HCT116 (cell line): Measurements from ENCODE around the gene PPM1E. TPM values are rescaled to one million over a fixed set of nuclear protein-coding genes. Genes with fewer than 3 reads are reported as not detected.

Experiments used
- ATAC-seq: fragments of 200-7000 bp; cut with Tn5 transposase; 2 replicates; pipeline ENCODE4 v1.9.1; 2020; ENCODE audit warnings: mild to moderate bottlenecking, moderate library complexity
- BruUV-seq: library from RNA; stranded (reverse); fragments of 400-500 nt; replicated peaks from 2 replicates; lab custom pipeline; 2021; lab: Mats Ljungman, UMichigan
- CTCF ChIA-PET: fragments of 300-600 bp; sonication (Branson Sonifier 250); formaldehyde crosslinking; loops from one replicate; lab custom pipeline; 2021; ENCODE audit warnings: antibody characterized with exemption; lab: Charles Lee
- POLR2A ChIA-PET: fragments of 300-600, 350-600 bp; sonication (Branson Sonifier 250); formaldehyde crosslinking; loops from one replicate; lab custom pipeline; 2021; ENCODE audit warnings: antibody characterized with exemption; lab: Charles Lee
- RAD21 ChIA-PET, 2 experiments: fragments of 300-600 bp; sonication (Branson Sonifier 250); formaldehyde crosslinking; loops; one replicate each; lab custom pipeline; 2023; ENCODE audit warnings: low total read pairs in 2 of 2; ENCODE audit not compliant: uncharacterized antibody in 2 of 2, unreplicated experiment in 2 of 2, low non-redundant PET in 1 of 2; lab: Charles Lee
- DNase-seq: peaks from one replicate; pipeline ENCODE4 v3.0.0-alpha.2; 2010; ENCODE audit warnings: low read depth, low spot score
- H2AFZ ChIP-seq: fragments of 200-600 bp; shearing (Covaris generic), sonication (generic); 2 replicates; pipeline ENCODE4 v1.6.1; 2017; ENCODE audit warnings: low read depth, mixed run types, mixed read lengths, antibody characterized with exemption, low read length; ENCODE audit not compliant: poor library complexity, severe bottlenecking
- H3K27ac ChIP-seq: 2 replicates; pipeline ENCODE4 v1.5.1; 2012; ENCODE audit warnings: low read depth, low read length
- H3K27me3 ChIP-seq: fragments of 200-600 bp; sonication (generic); 2 replicates; pipeline ENCODE4 v1.6.1; 2016; ENCODE audit warnings: mixed run types, low read length, mixed read lengths; ENCODE audit not compliant: insufficient read depth
- H3K36me3 ChIP-seq, 2 experiments: fragments of 200-500 bp in 1 of 2; fragments of 200-600 bp in 1 of 2; sonication (Bioruptor generic) in 1 of 2; sonication (generic) in 1 of 2; 2 replicates each; pipeline versions ENCODE4 v1.5.1 to v1.6.1; 2014 to 2016; ENCODE audit warnings: low read length in 2 of 2, inconsistent platforms in 1 of 2, mixed read lengths in 1 of 2, mixed run types in 1 of 2; ENCODE audit not compliant: insufficient read depth in 2 of 2, control insufficient read depth in 1 of 2
- H3K4me1 ChIP-seq, 2 experiments: fragments of 200-600 bp in 1 of 2; sonication (generic) in 1 of 2; 2 replicates each; pipeline versions ENCODE4 v1.5.1 to v1.6.1; 2012 to 2017; ENCODE audit warnings: low read length in 2 of 2, inconsistent platforms in 1 of 2, mild to moderate bottlenecking in 1 of 2, mixed read lengths in 1 of 2, mixed run types in 1 of 2, moderate library complexity in 1 of 2; ENCODE audit not compliant: insufficient read depth in 2 of 2, control insufficient read depth in 1 of 2
- H3K4me2 ChIP-seq: fragments of 200-600 bp; sonication (generic); 2 replicates; pipeline ENCODE4 v1.6.1; 2017; ENCODE audit warnings: mixed run types, low read length, mixed read lengths
- H3K4me3 ChIP-seq, 2 experiments: fragments of 200-600 bp in 1 of 2; sonication (generic) in 1 of 2; replicated peaks in 1 of 2; 2 replicates each; pipeline ENCODE4 v1.5.1; 2011 to 2016; ENCODE audit warnings: low read length in 2 of 2, control low read depth in 1 of 2, low read depth in 1 of 2, mild to moderate bottlenecking in 1 of 2, mixed read lengths in 1 of 2, mixed run types in 1 of 2
- H3K79me2 ChIP-seq: fragments of 200-600 bp; sonication (generic); 2 replicates; pipeline ENCODE4 v1.6.1; 2017; ENCODE audit warnings: mild to moderate bottlenecking, mixed run types, low read length, moderate library complexity, mixed read lengths; ENCODE audit not compliant: insufficient read depth
- H3K9ac ChIP-seq: fragments of 200-600 bp; sonication (generic); 2 replicates; pipeline ENCODE4 v1.6.1; 2016; ENCODE audit warnings: low read length, mixed read lengths
- H3K9me2 ChIP-seq: fragments of 200-600 bp; sonication (generic), shearing (Covaris generic); 2 replicates; pipeline ENCODE4 v1.6.1; 2017; ENCODE audit warnings: mixed run types, mild to moderate bottlenecking, moderate library complexity; ENCODE audit not compliant: insufficient read depth
- H3K9me3 ChIP-seq, 2 experiments: fragments of 200-500 bp in 1 of 2; fragments of 200-600 bp in 1 of 2; sonication (Bioruptor generic) in 1 of 2; sonication (generic) in 1 of 2; 2 replicates each; pipeline ENCODE4 v1.6.1; 2014 to 2017; ENCODE audit warnings: low read length in 2 of 2, mixed read lengths in 2 of 2, inconsistent platforms in 1 of 2, low read depth in 1 of 2, mild to moderate bottlenecking in 1 of 2, mixed run types in 1 of 2, moderate library complexity in 1 of 2; ENCODE audit not compliant: control insufficient read depth in 1 of 2, insufficient read depth in 1 of 2
- H4K20me1 ChIP-seq: fragments of 200-600 bp; sonication (generic), shearing (Covaris generic); 2 replicates; pipeline ENCODE4 v1.6.1; 2017; ENCODE audit warnings: mixed run types, mild to moderate bottlenecking, moderate library complexity; ENCODE audit not compliant: insufficient read depth
- ELF1 ChIP-seq: IDR thresholded peaks from 2 replicates; pipeline ENCODE4 v1.6.1; 2012; ENCODE audit warnings: low read depth, borderline replicate concordance
- EZH2 ChIP-seq: fragments of 200-600 bp; sonication (generic); IDR thresholded peaks from 2 replicates; pipeline ENCODE4 v1.6.1; 2017; ENCODE audit warnings: antibody characterized with exemption, mixed run types
- FOSL1 ChIP-seq: IDR thresholded peaks from 2 replicates; pipeline ENCODE4 v1.6.1; 2012; ENCODE audit warnings: low read depth
- JUND ChIP-seq: IDR thresholded peaks from 2 replicates; pipeline ENCODE4 v1.6.1; 2012
- POLR2AphosphoS5 ChIP-seq: IDR thresholded peaks from 2 replicates; pipeline ENCODE4 v1.6.1; 2011; ENCODE audit warnings: mild to moderate bottlenecking, low read depth, low read length, moderate library complexity
- REST ChIP-seq: IDR thresholded peaks from 2 replicates; pipeline ENCODE4 v1.6.1; 2012; ENCODE audit warnings: low read depth
- YY1 ChIP-seq: IDR thresholded peaks from 2 replicates; pipeline ENCODE4 v1.6.1; 2011; ENCODE audit warnings: low read length, low read depth, moderate library complexity, mild to moderate bottlenecking; ENCODE audit not compliant: insufficient replicate concordance; ENCODE audit errors: extremely low read depth
- intact Hi-C: fragments of 100-400 bp; cut with micrococcal nuclease; formaldehyde crosslinking; loops from 2 replicates; pipeline ENCODE4 v1.10.0; 2022
- total RNA-seq: library from RNA; stranded (reverse); gene quantifications from one replicate; pipeline ENCODE4 v1.2.1, GENCODE V29; 2021; ENCODE audit not compliant: unreplicated experiment
- TF ChIP-seq, protein P1 (sequence below), 3 experiments: fragments of 200-600 bp in 1 of 3; sonication (generic) in 1 of 3; IDR thresholded peaks in 2 of 3; conservative IDR thresholded peaks in 1 of 3; 2 replicates each; pipeline ENCODE4 v1.5.1; 2012 to 2017; ENCODE audit warnings: low read depth in 2 of 3, low read length in 2 of 3, antibody characterized with exemption in 1 of 3, borderline replicate concordance in 1 of 3, control low read depth in 1 of 3, mild to moderate bottlenecking in 1 of 3, mixed read lengths in 1 of 3, mixed run types in 1 of 3, moderate library complexity in 1 of 3; ENCODE audit not compliant: insufficient read depth in 1 of 3
- TF ChIP-seq, protein P2 (sequence below): IDR thresholded peaks from 2 replicates; pipeline ENCODE4 v1.6.1; 2012

Gene PPM1E
- total RNA-seq, 1 experiment from 2014 or later, result 0.02 TPM

DNA sequence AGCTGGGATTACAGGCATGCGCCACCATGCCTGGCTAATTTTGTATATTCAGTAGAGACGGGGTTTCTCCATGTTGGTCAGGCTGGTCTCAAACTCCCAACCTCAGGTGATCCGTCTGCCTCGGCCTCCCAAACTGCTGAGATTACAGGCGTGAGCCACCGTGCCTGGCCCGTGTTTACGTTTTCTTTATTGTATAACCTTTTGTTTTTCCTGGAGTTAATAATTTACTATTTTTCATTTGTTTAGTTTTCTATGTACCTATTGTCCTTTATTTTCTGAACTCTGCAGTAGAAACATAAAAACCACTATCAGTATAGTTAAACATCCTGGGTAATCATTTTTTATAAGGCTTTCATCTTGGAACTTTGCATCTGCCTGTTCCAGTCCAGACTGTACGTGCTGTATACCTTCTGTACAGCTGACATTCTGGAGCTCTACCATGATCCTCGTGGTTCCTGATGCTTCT lies 73.6 kb downstream of the PPM1E start:
- ChIA-PET POLR2A (no interaction called here), CTCF (no interaction called here), RAD21 (no interaction called here)
- no peaks in the 10 kb centered on the region for H3K79me2 ChIP-seq
- no peak overlapping the region for H3K9ac ChIP-seq
- H3K27ac ChIP-seq, result no peak overlapping the region
- no peaks in the 10 kb centered on the region for H3K36me3 ChIP-seq
- H3K9me2 ChIP-seq, result no peaks in the 10 kb centered on the region
- H3K4me1 ChIP-seq, result no peaks in the 10 kb centered on the region
- H3K27me3 ChIP-seq, result no peaks in the 10 kb centered on the region
- H2AFZ ChIP-seq, result no peak overlapping the region
- no peak overlapping the region for H3K4me3 ChIP-seq
- BruUV-seq, result no TSS peak
- DNase-seq (no peak), ATAC-seq (no peak)
- intact Hi-C loops, result no loop called here
- H3K4me2 ChIP-seq, result no peak overlapping the region
- TF ChIP-seq EZH2, result no peak
- no peaks in the 10 kb centered on the region for H4K20me1 ChIP-seq
- H3K9me3 ChIP-seq, result no peaks in the 10 kb centered on the region

GRCh38 chr17:58831780-58832179 lies 76.1 kb downstream of the PPM1E start:
- H3K4me2 ChIP-seq, result no peak overlapping the region
- no peak overlapping the region for H3K9ac ChIP-seq
- TF ChIP-seq REST (no peak), JUND (no peak), POLR2AphosphoS5 (no peak), ELF1 (no peak), FOSL1 (no peak), YY1 (no peak)
- TF ChIP-seq, protein P1, sequence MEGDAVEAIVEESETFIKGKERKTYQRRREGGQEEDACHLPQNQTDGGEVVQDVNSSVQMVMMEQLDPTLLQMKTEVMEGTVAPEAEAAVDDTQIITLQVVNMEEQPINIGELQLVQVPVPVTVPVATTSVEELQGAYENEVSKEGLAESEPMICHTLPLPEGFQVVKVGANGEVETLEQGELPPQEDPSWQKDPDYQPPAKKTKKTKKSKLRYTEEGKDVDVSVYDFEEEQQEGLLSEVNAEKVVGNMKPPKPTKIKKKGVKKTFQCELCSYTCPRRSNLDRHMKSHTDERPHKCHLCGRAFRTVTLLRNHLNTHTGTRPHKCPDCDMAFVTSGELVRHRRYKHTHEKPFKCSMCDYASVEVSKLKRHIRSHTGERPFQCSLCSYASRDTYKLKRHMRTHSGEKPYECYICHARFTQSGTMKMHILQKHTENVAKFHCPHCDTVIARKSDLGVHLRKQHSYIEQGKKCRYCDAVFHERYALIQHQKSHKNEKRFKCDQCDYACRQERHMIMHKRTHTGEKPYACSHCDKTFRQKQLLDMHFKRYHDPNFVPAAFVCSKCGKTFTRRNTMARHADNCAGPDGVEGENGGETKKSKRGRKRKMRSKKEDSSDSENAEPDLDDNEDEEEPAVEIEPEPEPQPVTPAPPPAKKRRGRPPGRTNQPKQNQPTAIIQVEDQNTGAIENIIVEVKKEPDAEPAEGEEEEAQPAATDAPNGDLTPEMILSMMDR (IDR thresholded peaks at IDR 0.05 in 2 of 3, conservative IDR thresholded peaks at IDR 0.05 in 1 of 3; ENCODE audit: borderline replicate concordance in 1 of 3, insufficient read depth in 1 of 3, low read depth in 2 of 3, low read length in 2 of 3), result no peak
- TF ChIP-seq, protein P2, sequence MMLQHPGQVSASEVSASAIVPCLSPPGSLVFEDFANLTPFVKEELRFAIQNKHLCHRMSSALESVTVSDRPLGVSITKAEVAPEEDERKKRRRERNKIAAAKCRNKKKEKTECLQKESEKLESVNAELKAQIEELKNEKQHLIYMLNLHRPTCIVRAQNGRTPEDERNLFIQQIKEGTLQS, result no peak
- no peak overlapping the region for H3K4me3 ChIP-seq
- no peaks in the 10 kb centered on the region for H3K36me3 ChIP-seq
- H3K9me2 ChIP-seq, result no peaks in the 10 kb centered on the region
- CTCF ChIA-PET, result interaction anchor here (0.6 kb wide), 1 partner anchor 50 kb away, joined by 3 read pairs; no protein-coding TSS in a partner anchor
- intact Hi-C loops, result no loop called here
- no peaks in the 10 kb centered on the region for H3K27me3 ChIP-seq
- H4K20me1 ChIP-seq, result no peaks in the 10 kb centered on the region
- no peaks in the 10 kb centered on the region for H3K9me3 ChIP-seq
- BruUV-seq, result no TSS peak
- RAD21 ChIA-PET, result no interaction called here
- no peak overlapping the region for H2AFZ ChIP-seq
- DNase-seq, result no peak
- ATAC-seq, result no peak
- no peaks in the 10 kb centered on the region for H3K79me2 ChIP-seq
- H3K27ac ChIP-seq, result no peak overlapping the region
- POLR2A ChIA-PET, result no interaction called here
- no peaks in the 10 kb centered on the region for H3K4me1 ChIP-seq
